Measurements from ENCODE around the gene AGBL1. TPM values are rescaled to one million over a fixed set of nuclear protein-coding genes. Genes with fewer than 3 reads are reported as not detected.

AGBL1 gene
- total RNA-seq, 1 donor from 2014 or later = 0.07 TPM

- DNase-seq (ENCODE audit: extremely low spot score, unreplicated experiment) = no peak
- Mint-ChIP-seq H3K27me3 (peaks cover 6% of the 10 kb centered on the region), H3K27ac (no peak overlapping the region), H3K4me3 (no peak overlapping the region), H3K4me1 (ENCODE audit: unreplicated experiment) (peaks cover 3% of the 10 kb centered on the region), H3K9me3 (peaks cover 3% of the 10 kb centered on the region), H3K36me3 (no peaks in the 10 kb centered on the region)
- TF ChIP-seq CTCF (conservative IDR thresholded peaks at IDR 0.05) = no peak
These were observed 750.6 kb downstream of the AGBL1 start for GRCh38 chr15:86830304-86830703.

GRCh38 chr15:86833595-86833994 lies 753.9 kb downstream of the AGBL1 start:
- no peak overlapping the region for H3K27ac Mint-ChIP-seq
- no peak for TF ChIP-seq CTCF (conservative IDR thresholded peaks at IDR 0.05)
- peaks cover 3% of the 10 kb centered on the region for H3K9me3 Mint-ChIP-seq
- H3K4me3 Mint-ChIP-seq = no peak overlapping the region
- peaks cover 3% of the 10 kb centered on the region for H3K4me1 Mint-ChIP-seq (ENCODE audit: unreplicated experiment)
- no peaks in the 10 kb centered on the region for H3K36me3 Mint-ChIP-seq
- H3K27me3 Mint-ChIP-seq = peaks cover 3% of the 10 kb centered on the region
- no peak for DNase-seq (ENCODE audit: extremely low spot score, unreplicated experiment)

- Mint-ChIP-seq H3K36me3 (no peaks in the 10 kb centered on the region), H3K27ac (no peak overlapping the region), H3K4me1 (ENCODE audit: unreplicated experiment) (peaks cover 2% of the 10 kb centered on the region), H3K9me3 (peaks cover 3% of the 10 kb centered on the region), H3K4me3 (no peak overlapping the region), H3K27me3 (peaks cover 3% of the 10 kb centered on the region)
- no peak for TF ChIP-seq CTCF (conservative IDR thresholded peaks at IDR 0.05)
- DNase-seq (ENCODE audit: extremely low spot score, unreplicated experiment) = no peak
These were observed 754.6 kb downstream of the AGBL1 start for GRCh38 chr15:86834115-86834863.

GRCh38 chr15:86837294-86838061 lies 757.8 kb downstream of the AGBL1 start:
- no peak for DNase-seq (ENCODE audit: extremely low spot score, unreplicated experiment)
- no peak for TF ChIP-seq CTCF (conservative IDR thresholded peaks at IDR 0.05)
- Mint-ChIP-seq H3K36me3 (no peaks in the 10 kb centered on the region), H3K27me3 (peaks cover 6% of the 10 kb centered on the region), H3K9me3 (peaks cover 3% of the 10 kb centered on the region), H3K4me1 (ENCODE audit: unreplicated experiment) (no peaks in the 10 kb centered on the region), H3K4me3 (no peak overlapping the region), H3K27ac (no peak overlapping the region)

GRCh38 chr15:86839502-86839901 lies 759.8 kb downstream of the AGBL1 start:
- Mint-ChIP-seq H3K4me1 (ENCODE audit: unreplicated experiment) (no peaks in the 10 kb centered on the region), H3K36me3 (no peaks in the 10 kb centered on the region), H3K4me3 (no peak overlapping the region), H3K27ac (no peak overlapping the region), H3K9me3 (no peaks in the 10 kb centered on the region), H3K27me3 (peaks cover 11% of the 10 kb centered on the region)
- no peak for TF ChIP-seq CTCF (conservative IDR thresholded peaks at IDR 0.05)
- no peak for DNase-seq (ENCODE audit: extremely low spot score, unreplicated experiment)

Data from type B pancreatic cell (in vitro differentiated cells).